Measurements from ENCODE around the gene LXN.
A peak's percentile ranks its signal among the peaks of the same experiment; 100 is the strongest.
"Not testable (repeated sequence)": the region's sequence is repeated elsewhere in the genome, so short reads cannot be mapped to it uniquely, and the experiment has no call there.

Gene LXN, protein sequence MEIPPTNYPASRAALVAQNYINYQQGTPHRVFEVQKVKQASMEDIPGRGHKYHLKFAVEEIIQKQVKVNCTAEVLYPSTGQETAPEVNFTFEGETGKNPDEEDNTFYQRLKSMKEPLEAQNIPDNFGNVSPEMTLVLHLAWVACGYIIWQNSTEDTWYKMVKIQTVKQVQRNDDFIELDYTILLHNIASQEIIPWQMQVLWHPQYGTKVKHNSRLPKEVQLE

DNA sequence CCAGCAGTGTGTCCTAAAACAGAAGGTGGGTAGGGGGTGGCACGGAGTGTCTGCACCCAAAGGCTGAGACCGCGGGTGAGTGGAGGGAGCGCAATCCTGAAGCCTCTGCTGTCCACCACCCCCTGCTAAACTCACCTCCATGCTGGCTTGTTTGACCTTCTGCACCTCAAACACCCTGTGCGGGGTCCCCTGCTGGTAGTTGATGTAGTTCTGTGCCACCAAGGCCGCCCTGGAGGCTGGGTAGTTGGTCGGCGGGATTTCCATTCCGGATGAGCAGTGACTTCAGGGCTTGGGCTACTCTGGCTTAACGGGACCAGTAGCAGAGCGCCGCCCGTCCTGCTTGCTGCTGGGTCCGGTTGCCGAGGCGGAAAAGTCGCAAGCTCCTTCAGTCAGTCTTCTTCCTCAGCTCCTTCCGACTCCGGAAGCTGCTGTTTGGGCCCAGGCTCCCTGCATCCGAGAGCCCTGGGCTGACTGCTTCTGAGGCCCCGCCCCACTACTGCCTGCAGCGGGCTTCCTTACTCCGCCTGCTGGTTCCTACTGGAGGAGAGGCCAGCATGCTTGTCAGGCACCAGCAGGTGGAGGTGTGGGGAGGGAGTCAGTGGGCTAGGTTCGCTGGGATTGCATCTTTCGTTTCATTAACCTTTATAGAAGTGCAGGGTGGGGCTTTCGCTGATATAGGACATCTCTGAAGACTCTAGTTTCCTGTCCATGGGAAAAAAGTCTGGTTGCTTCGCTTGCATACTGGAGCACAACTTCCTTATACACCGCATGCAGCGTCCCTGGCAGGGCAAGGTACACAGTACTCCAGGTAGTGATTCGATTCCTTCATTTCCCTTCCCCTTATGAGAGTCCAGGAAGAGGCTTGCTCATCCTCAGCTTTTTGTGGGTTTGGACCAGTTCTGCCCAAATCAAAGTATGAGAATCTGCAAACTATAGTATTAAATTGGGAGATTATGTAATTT is at the start of gene LXN:
LXN (minus strand) TSS at position 434 of the 962 bp plus-strand sequence; CDS start at position 264, 170 bp downstream.
- DNase-seq = peak; percentile 63

DNA sequence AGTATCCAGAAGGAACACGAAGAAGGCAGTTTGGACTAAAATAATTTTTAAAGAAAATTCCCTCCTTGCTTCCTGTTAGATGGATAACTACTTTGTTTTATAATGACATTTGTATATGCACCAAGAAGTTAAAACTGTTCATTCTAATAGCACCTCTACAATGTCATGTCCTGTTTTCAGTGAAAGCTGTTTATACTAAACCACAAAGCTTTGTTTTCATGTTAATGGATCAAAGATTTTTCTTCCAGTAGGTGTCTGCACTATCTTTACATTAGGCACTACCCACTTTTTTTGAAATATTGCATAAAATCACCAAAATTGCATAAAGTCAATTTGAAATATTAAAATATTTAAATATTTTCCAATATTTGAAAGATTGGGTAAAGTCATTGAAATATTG is 49.7 kb upstream of the LXN start:
- DNase-seq = no peak

DNA sequence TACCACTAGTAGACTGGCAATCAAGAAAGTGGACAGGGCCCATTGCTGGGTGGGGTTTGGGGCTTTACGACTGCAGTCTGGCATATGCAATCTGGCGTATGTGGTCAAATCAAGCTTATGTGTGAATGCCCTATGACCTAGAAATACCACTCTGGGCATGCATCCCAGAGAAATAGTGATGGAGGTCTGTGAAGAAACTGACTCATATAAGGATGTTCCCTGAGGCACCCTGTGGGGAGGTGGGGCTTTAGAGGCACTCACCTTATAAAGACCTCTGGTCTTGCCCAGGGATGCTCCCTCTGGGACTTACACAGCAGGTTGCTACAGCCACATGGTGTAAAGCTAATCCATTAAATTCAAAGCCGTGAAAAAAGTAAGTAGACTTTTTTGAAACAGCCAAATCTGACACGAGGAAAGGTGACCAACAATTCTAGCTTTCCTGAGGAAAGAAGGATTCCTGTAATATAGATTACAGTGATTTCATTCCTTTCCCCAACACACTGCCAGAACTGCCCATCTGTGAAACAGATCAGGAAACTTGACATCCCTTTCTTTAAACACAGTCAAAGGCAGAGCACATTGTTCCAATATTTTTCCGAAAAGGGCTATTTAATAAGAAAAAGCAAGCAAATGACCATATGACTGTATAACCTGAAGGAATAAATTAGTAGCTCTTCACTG is 46.2 kb upstream of the LXN start:
- DNase-seq = peak; percentile 78

DNA sequence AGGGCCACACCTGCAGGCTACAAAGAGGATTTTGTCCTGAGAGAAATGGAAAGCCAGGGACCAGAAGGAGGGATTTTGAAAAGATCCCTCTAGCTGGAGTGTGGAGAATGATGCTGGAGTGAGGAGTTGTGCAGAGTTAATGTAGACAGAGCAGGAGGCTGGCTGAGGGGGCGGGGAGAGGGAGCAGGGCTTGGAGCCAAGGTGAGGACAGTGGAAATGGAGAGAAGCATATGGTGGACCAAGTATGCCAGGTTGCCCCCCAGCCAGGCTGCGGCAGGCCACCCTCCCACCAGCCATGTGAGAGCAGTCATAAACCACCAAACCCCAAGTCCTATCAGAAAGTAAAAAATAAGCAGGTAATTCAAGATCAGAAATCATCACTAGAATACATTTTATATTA is 45.1 kb upstream of the LXN start:
- DNase-seq = no peak

DNA sequence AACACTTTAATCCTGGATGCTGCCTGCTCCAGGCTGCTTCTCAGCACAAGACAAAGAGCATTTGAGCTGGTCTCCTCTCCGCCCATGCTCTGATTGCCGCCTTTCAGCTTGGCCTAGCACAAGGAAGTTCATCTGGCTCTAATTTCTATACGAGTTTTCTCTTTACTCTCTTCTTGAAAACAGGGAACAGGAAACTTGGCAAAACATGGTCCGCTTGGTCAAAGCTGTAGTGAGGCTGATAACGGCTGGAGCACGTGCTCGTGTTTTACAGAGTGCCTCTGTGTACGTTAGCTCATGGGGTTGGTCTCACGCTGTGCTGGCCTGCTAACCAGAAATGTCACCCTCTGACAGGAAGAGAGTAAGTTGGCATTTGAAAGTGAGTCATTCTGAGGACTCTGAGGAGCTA is 40.6 kb upstream of the LXN start:
- DNase-seq = no peak

DNA sequence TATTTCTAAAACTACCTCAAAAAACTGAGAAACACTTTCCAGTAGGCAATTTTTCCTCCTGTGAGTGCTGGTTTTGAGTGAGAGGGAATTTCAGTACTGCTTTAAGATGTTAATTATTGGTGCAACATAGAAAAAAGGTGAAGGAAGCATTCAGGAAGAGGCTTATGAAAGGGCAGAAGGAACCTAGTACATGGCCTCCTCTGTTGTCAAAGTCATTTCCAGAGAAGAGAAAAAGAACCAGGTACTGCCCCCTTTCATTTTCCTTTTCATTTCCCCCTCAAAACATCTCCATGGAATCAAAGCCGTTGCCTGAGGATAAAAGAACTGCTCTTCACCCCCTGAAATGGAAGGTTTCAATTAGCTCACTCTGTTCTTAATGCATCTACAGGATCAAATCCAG is 40.0 kb upstream of the LXN start:
- DNase-seq = no peak

DNA sequence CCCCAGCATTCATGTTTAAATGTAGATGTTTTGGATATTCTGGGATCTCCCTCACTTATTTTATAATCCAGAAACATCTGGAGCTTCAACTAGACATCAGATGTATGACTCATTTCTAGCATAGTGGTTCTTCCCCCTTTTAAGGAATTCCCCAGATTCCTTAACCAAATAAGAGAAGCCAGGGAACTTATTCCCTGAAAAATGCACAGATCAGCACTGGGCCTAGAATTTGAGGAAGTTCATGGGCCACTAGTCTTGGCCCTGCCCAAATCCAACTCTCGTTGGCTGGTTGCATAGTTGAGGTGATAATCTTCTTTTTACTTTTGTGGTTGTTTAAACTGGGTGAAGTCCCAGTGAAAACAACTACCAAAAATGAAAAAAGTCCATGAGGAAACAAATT is 39.4 kb upstream of the LXN start:
- DNase-seq = peak; percentile 31

DNA sequence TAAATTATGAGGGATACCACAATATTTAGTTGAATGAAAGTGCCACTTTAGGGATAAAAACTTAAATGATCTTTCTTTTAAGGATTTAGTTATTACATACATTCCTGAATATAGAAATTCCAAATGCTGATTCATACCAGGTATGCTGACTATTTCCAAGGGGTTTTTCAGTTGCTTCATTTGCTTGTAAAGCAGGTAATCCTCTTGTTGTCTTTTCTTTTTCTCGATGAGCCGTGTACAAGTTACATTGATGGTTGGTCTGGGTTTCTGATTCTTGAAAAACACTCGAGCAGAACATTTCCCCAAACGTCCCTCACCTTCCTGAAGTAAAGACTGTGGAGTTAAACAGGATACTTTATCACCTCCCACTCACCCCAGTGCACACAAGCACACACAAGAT is 38.2 kb upstream of the LXN start:
- no peak for DNase-seq

DNA sequence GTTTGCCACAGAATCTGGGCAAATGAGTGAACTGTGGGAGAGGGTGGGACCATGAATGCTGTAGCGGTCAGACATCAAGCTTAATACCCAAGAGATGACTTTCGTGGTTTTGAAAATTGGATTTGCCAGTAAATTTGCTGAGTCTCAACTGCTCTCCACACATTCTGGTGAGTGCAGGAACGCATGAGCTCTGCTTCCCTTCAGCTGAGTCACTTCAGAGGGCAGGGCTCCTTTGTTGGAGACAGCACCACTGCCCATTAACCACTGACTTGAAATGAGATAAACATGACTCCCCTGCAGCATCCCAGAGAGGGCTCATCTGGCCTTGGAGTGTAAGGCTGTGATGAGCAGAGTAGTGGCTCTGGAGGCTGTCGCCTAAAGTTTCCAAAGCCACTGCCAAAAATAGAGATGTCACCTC is 37.2 kb upstream of the LXN start:
- peak; percentile 95 for DNase-seq

DNA sequence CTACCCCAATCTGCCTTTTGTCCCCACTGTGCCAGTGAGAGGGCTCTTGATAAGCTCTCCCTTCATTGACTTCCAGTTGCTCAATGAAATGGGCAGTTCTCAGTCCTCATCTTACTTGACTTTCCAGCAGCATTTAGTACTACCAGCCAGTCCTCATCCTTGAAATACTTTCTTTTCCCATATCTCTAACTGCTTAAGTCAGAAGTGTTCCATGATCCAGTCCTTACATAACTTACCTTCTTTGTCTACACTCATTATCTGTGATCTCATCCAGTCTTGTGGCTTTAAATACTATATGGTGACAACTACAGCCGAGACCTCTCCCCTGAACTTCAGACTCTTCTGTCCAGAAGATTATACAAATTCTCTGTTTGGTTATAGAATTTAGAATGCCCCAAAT is 31.1 kb upstream of the LXN start:
- DNase-seq = no peak

DNA sequence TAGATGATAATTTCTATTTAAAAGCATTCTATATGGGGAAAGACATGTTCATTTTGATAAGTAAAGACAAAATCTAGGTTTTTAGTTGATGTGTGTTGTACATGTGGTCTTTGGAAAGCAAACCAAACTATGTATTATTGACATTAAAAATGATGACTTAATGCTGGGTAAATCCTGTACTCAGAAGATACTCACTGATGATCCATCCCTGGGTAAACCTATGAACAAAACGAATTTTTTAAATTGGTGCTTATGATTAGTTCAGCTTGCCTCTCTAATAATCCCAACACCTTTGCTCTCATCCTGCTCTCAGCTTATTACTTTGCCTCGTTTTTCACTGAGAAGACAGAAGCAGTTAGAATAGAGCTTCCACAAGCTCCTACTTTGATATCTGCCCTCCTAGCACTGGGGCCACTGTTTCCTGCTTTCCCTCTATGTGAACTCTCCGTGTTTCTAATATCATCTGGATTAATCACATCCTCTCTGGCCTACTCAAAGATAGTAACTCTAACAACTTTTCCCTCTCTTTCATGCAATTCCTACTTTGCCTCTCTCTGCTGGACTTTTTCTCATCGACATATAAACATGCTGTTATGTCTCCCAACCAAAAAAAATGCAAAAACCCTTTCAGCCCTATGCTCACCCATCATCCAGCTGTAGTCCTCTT is 30.5 kb upstream of the LXN start:
- no peak for DNase-seq

DNA sequence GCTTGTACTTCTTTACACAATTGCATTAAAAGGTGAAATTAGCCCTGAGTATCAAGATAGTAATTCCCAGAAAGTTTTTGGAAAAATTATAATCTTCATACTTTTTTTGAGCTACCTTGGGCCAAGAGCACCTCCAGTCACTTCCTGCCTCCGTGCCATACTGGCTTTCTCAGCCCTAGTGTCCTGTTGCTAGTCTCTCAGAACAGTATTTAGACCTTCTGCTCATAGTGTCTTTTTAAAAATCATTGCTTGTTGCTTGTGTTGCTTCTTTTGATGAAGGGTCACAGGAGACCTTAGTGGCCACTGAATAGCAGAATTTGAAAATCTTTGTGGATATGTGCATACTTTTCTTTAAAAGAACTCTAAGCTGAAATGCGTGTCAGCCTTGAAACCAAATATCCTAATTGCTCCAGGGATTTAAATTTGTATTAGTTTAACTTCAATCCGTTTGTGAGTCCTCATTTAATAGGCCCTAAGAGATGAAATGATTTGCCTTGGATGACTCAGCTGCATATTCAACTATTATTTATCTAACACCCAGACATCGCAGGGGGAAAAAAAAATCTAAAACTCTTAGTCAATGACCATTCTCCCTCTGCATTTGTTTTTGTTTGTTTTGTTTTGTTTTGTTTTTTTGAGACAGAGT is 29.1 kb upstream of the LXN start:
- DNase-seq = no peak

DNA sequence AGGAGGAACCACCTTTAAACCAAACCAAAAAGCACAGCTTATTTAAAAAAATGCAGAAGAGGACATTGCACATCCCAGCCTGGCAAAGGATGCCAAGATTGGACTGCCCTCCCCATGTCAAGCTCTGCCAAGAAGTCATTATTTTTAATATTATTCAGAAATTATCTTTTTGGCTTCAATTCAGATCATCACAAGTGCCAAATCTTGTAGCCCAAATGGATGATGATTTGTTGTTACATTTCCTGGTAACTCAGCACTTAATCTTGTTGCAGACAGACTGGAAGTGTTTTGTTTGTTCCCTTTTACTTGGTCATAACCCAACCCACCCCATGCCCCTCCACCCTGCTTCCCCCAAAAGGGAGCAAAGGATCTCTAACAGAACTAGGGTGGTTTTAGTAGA is 28.1 kb upstream of the LXN start:
- DNase-seq = no peak

DNA sequence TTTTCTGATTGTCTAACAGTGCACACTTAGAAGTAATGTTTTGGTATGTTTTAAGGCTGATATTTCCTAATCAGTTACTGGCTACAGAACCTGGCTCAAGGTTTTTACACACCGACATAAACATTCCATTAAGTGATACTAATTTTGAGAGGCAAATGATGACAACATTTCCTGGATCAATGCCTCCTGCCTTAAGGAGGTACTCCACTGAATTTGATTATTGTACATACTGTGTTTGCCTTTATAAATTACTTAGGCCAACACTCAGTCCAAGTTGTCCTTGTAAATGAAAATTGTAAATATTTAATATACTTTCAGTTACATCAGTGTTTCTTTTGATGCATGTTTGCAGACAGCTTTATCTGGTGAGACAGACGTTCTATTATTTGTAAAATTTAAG is 24.2 kb upstream of the LXN start:
- no peak for DNase-seq

DNA sequence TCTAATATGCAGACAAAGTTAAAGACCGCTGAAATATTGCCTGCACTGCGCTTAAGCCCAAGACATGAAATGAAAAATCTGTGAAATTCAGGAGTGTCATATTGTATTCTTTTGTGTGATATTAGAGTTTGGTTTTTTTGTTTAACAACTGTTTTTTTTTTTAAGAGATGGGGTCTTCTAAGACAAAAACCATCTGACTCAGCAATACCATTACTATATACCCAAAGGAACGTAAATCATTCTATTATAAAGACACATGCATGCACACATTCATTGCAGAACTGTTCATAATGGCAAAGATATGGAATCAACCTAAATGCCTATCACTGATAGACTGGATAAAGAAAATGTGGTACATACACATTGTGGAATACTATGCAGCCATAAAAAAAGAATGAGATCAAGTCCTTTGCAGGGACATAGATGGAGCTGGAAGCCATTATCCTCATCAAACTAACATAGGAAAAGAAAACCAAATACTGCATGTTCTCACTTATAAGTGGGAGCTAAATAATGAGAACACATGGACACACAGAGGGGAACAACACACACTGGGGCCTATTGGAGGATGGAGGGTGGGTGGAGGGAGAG is 21.5 kb upstream of the LXN start:
- not testable (repeated sequence) for DNase-seq

DNA sequence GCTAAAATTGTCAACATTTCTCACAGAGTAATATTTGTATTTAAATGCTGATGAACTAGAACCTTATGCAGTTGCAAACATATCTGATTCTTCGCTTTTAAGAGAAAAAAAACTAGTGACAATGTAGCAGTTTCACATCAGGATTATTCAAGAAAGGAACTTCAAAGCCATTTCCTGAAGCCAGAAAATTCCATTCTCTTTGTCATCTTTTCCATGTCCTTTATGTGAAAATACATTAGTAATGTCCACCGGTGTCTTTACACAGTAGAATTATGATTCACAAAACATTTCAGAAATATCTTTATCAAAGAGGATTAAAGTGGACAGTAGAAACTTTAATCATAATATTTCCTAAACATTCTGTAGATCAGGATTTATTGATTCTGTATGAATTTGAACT is 12.7 kb upstream of the LXN start:
- DNase-seq = no peak

DNA sequence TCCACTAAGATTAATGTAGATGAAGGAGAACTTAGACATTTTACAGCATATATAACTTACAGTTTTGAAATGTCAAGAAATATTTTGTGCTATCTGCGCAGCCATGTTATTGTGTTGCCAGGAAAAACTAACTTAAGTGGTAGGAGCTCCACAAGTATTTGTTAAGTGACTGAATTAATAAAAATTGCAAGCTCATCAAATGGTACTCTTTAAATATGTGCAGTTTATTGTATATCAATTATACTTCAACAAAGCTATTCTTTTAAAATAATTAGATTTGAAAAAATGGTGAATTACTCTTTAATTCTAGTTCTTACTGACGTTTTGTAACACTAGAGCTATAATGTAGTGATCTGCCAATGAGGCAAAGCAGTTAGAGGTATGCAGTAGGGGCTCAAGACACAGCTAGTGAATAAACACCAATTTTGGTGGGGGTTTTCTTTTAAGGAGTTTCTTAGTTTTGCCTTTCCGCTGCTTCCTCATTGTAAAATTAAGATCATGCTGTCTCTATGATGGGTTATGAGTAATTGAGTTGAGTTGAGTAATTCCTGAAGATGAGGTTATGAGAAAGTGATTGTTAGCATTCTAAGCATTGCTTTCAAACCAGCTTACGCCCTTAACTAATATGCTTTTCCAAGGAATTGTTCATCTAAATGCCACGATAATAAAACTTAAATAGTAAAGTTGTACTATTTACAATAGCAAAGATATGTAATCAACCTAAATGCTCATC is 10.9 kb upstream of the LXN start:
- DNase-seq = no peak

DNA sequence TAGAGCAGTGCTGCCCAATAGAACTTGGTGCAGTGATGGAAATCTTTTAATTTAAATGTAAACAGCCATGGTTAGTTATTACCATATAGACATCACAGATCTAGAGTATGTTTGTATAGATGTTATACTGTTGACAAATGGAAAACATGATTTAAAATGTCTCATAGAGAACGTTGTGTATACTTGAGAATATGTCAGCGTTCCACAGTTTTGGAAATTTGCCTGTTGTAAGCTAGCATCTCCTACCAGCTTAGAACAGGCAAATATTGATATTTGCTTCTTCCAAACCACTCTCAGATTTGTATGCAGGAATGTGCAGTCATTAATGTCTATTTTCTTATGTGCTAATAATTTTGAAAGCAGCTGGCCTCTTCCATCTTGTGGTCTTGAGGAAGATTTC is 8.4 kb upstream of the LXN start:
- DNase-seq = no peak

DNA sequence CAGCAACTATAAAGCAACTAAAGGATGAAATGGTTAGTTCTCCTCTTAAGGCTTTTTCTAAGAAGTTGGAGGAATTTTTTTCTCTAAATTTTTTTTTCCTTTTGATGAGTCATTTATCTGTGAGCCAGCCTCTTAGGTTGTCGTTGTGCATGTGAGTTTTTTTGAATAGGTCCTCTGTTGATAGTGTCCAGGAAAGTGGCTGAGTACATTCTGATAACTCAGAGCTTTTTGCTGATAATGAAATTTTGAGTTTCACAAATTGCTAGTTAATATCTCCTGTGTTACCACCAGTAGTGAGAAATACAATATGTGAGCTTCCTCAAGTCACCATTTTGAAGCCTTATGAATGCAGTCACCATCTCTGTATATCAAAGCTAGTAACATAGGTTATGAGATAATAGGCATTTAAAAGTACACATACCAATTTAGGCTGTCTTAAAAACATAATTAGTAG is 7.1 kb upstream of the LXN start:
- DNase-seq = no peak

DNA sequence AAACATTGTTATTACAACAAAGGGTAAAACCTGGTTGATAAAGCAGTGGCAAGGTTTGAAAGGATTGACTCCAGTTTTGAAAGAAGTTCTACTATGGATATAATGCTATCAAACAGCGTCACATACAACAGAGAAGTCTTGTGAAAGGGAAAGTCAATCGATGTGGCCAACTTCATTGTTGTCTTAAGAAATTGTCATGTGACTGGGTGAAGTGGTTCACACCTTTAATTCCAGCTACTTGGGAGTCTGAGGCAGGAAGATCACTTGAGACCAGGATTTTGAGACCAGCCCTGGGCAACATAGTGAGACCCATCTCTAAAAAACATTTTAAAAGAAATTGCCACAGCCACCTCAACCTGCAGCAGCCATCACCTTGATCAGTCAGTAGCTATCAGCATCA is 6.2 kb upstream of the LXN start:
- no peak for DNase-seq

DNA sequence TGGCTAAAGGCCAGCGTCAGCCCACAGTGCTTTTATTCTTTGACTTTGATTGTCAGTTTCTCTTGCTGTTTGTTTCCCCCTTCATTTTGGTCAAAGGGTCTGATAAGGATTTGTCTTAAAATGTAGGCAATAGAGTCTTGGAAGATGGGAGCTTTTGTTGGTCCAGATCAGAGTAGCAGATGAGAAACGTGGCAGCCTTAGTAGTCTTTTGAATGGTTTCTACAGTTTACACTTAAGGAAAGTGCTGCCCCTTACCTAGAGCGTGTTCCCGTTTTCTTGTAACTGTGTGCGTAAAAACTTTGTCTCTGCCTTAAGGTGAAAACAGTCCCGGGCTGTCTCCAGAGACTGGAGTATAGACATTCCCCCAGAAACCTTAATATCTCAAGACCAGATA is 630 bp downstream of the LXN start:
- DNase-seq = no peak

DNA sequence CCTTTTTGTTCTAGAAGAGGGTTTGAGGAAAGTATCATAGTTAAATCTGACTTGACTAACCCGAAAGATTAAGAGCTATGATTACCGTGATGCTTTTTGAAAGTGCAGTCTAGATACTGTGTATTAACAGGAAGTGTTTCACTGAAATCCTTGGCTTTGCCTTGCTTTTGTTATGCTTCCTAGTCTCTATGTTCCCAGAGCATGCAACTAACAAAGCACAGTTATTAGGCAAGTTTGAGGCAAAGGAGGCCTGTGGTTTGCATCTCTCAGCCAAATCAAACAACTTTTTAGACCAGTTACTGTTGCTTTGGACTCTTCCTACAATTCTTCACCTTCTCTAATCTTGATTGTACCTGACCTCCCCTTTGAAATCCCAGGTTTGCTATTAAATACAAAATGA is 3.9 kb downstream of the LXN start:
- DNase-seq = no peak

Data from amniotic stem cell (primary cell).